Mucosa of stomach (tissue), 1 donor: ENCODE measurements around the gene MYO6.

Experiments
- H3K27me3 ChIP-seq: one replicate; pipeline ENCODE4 v1.7.0; 2013; ENCODE audit warnings: mild to moderate bottlenecking, low read length; ENCODE audit not compliant: control insufficient read depth, insufficient read depth
- H3K36me3 ChIP-seq: one replicate; pipeline ENCODE4 v1.7.0; 2013; ENCODE audit warnings: low read length; ENCODE audit not compliant: control insufficient read depth, insufficient read depth
- H3K4me1 ChIP-seq: one replicate; pipeline ENCODE4 v1.7.0; 2013; ENCODE audit warnings: mild to moderate bottlenecking, low read length; ENCODE audit not compliant: control insufficient read depth, insufficient read depth
- H3K4me3 ChIP-seq: one replicate; pipeline ENCODE4 v1.7.0; 2013; ENCODE audit warnings: low read length
- H3K9ac ChIP-seq: one replicate; pipeline ENCODE4 v1.7.0; 2013; ENCODE audit warnings: mild to moderate bottlenecking, low read length, moderate library complexity
- H3K9me3 ChIP-seq: one replicate; pipeline ENCODE4 v1.7.0; 2013; ENCODE audit warnings: mild to moderate bottlenecking, low read length, moderate library complexity; ENCODE audit not compliant: control insufficient read depth
- donor health status: Pancreatic carcinoma.

The MYO6 gene

GRCh38 chr6:75843396-75843795, 94.4 kb downstream of the MYO6 start:
- Histone ChIP-seq H3K27me3 (no peaks in the 10 kb centered on the region), H3K4me3 (no peak overlapping the region)

GRCh38 chr6:75848274-75848673, 99.2 kb downstream of the MYO6 start:
- Histone ChIP-seq H3K4me3 (no peak overlapping the region), H3K36me3 (no peaks in the 10 kb centered on the region), H3K9ac (no peak overlapping the region), H3K9me3 (no peaks in the 10 kb centered on the region), H3K27me3 (no peaks in the 10 kb centered on the region), H3K4me1 (peaks cover 10% of the 10 kb centered on the region)

More at GRCh38 chr6:75843396-75843795, 94.4 kb downstream of the MYO6 start:
- H3K9me3 ChIP-seq, result no peaks in the 10 kb centered on the region
- no peak overlapping the region for H3K9ac ChIP-seq
- no peaks in the 10 kb centered on the region for H3K4me1 ChIP-seq
- no peaks in the 10 kb centered on the region for H3K36me3 ChIP-seq

- Histone ChIP-seq H3K36me3 (no peaks in the 10 kb centered on the region), H3K9ac (no peak overlapping the region)
Observed at GRCh38 chr6:75849329-75850025, 100.4 kb downstream of the MYO6 start.

GRCh38 chr6:75850026-75850833, 101.2 kb downstream of the MYO6 start:
- Histone ChIP-seq H3K4me1 (peaks cover 10% of the 10 kb centered on the region), H3K4me3 (no peak overlapping the region), H3K9ac (no peak overlapping the region), H3K9me3 (no peaks in the 10 kb centered on the region), H3K36me3 (no peaks in the 10 kb centered on the region), H3K27me3 (no peaks in the 10 kb centered on the region)

More at GRCh38 chr6:75849329-75850025, 100.4 kb downstream of the MYO6 start:
- Histone ChIP-seq H3K4me3 (no peak overlapping the region), H3K4me1 (peaks cover 10% of the 10 kb centered on the region), H3K27me3 (no peaks in the 10 kb centered on the region), H3K9me3 (no peaks in the 10 kb centered on the region)

- no peaks in the 10 kb centered on the region for H3K36me3 ChIP-seq
- H3K4me1 ChIP-seq, result peaks cover 10% of the 10 kb centered on the region
- H3K9me3 ChIP-seq, result no peaks in the 10 kb centered on the region
- H3K4me3 ChIP-seq, result no peak overlapping the region
- no peaks in the 10 kb centered on the region for H3K27me3 ChIP-seq
- no peak overlapping the region for H3K9ac ChIP-seq
Observed at GRCh38 chr6:75852721-75853120, 103.7 kb downstream of the MYO6 start.

GRCh38 chr6:75853806-75854205, 104.8 kb downstream of the MYO6 start:
- H3K9ac ChIP-seq, result no peak overlapping the region
- no peaks in the 10 kb centered on the region for H3K27me3 ChIP-seq
- H3K36me3 ChIP-seq, result no peaks in the 10 kb centered on the region
- H3K4me3 ChIP-seq, result no peak overlapping the region
- H3K4me1 ChIP-seq, result peaks cover 7% of the 10 kb centered on the region
- H3K9me3 ChIP-seq, result no peaks in the 10 kb centered on the region

GRCh38 chr6:75855052-75855451, 106.0 kb downstream of the MYO6 start:
- no peaks in the 10 kb centered on the region for H3K9me3 ChIP-seq
- no peaks in the 10 kb centered on the region for H3K36me3 ChIP-seq
- H3K9ac ChIP-seq, result no peak overlapping the region
- no peaks in the 10 kb centered on the region for H3K27me3 ChIP-seq
- H3K4me1 ChIP-seq, result no peaks in the 10 kb centered on the region
- no peak overlapping the region for H3K4me3 ChIP-seq

- no peaks in the 10 kb centered on the region for H3K9me3 ChIP-seq
- no peaks in the 10 kb centered on the region for H3K27me3 ChIP-seq
- no peaks in the 10 kb centered on the region for H3K36me3 ChIP-seq
- H3K9ac ChIP-seq, result no peak overlapping the region
- H3K4me3 ChIP-seq, result no peak overlapping the region
- no peaks in the 10 kb centered on the region for H3K4me1 ChIP-seq
Observed at GRCh38 chr6:75856902-75857301, 107.9 kb downstream of the MYO6 start.

- H3K4me3 ChIP-seq, result no peak overlapping the region
- no peaks in the 10 kb centered on the region for H3K4me1 ChIP-seq
- no peaks in the 10 kb centered on the region for H3K36me3 ChIP-seq
- no peaks in the 10 kb centered on the region for H3K27me3 ChIP-seq
- no peak overlapping the region for H3K9ac ChIP-seq
- H3K9me3 ChIP-seq, result no peaks in the 10 kb centered on the region
Observed at GRCh38 chr6:75863001-75863400, 114.0 kb downstream of the MYO6 start.

- H3K9me3 ChIP-seq, result no peaks in the 10 kb centered on the region
- H3K9ac ChIP-seq, result no peak overlapping the region
- no peaks in the 10 kb centered on the region for H3K36me3 ChIP-seq
- no peaks in the 10 kb centered on the region for H3K27me3 ChIP-seq
- no peaks in the 10 kb centered on the region for H3K4me1 ChIP-seq
- H3K4me3 ChIP-seq, result no peak overlapping the region
Observed at GRCh38 chr6:75863784-75864183, 114.7 kb downstream of the MYO6 start.

- Histone ChIP-seq H3K9me3 (no peaks in the 10 kb centered on the region), H3K9ac (no peak overlapping the region), H3K4me1 (no peaks in the 10 kb centered on the region), H3K4me3 (no peak overlapping the region), H3K36me3 (no peaks in the 10 kb centered on the region), H3K27me3 (no peaks in the 10 kb centered on the region)
Observed at GRCh38 chr6:75864446-75864845, 115.4 kb downstream of the MYO6 start.

GRCh38 chr6:75870389-75870788, 121.3 kb downstream of the MYO6 start:
- Histone ChIP-seq H3K4me1 (no peaks in the 10 kb centered on the region), H3K4me3 (no peak overlapping the region), H3K27me3 (no peaks in the 10 kb centered on the region), H3K36me3 (no peaks in the 10 kb centered on the region), H3K9me3 (no peaks in the 10 kb centered on the region), H3K9ac (no peak overlapping the region)
